ENCODE results near the gene MYO7A.
"Not testable (repeated sequence)": the region's sequence is repeated elsewhere in the genome, so short reads cannot be mapped to it uniquely, and the experiment has no call there.

The MYO7A gene

DNA sequence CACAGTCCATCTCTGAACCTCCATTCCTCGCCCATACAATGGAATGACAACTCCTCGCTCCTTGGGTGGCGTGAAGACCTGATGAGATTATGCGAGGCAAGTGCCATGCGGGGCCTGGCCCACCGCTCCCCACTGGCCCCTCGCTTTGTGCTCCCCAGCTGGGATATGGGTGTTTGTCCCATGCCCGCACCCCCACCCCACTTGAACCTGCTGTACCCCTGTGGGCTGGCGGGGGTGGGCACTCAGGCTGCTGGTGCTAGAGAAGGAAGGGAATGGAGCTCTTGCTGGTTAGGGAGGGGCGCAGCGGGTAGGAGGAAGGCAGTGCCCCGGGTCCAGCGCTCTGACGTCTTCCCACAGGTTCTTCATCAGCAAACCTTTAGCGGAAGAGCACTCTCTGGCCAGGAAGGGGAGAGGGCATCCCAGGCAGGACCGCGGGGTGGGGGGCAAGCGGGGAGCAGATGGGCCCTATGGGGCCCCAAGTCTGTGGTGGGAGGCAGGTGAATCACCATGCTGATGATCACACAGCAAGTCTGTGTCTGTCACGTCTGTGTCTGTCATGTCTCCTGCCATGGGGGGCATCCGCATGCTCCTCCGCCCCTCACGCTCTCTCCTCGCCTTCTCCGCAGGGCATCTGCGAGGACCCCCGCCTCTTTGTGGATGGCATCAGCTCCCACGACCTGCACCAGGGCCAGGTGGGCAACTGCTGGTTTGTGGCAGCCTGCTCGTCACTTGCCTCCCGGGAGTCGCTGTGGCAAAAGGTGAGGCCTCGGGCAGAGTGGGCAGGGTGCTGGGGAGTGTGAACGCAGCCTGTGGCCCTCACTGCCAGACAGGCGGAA lies 34.8 kb upstream of the MYO7A start:
- no peak for DNase-seq

DNA sequence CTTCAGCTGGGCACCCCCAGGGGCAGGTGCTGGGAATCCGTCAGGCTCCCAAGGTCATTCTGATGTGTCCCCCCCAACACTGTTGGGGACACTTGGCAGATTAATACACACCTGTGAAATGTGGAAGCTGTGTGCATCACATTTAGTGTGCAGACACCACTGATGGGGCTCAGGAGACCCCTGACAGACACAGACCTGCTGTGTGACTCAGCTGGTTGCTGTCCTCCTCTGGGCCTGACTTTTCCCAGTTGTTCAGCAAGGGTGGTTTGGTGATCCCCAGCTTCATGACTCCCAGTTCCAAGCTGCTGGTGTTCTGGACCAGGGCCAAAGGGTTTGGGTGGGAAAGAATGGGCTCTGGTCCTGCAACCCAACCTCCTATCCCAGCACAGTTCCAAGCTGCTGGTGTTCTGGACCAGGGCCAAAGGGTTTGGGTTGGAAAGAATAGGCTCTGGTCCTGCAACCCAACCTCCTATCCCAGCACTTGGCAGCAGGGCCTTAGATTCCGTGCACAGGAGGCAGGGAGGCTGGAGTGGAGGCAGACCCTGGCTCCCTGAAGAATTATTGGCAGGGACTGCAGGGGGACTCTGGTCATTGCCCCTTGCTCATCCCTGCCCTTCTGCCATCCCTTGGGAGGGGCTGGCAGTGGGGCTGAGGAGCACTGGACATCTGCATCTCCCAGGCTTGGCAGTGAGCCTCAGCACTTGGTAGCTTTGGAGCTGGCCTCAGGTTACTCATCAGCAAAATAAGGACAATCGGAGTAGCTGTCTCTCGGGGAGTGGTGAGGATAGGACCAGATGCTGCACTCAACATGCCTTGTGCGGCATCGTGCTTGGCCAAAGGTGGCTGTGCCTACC lies 33.8 kb upstream of the MYO7A start:
- DNase-seq: no peak

DNA sequence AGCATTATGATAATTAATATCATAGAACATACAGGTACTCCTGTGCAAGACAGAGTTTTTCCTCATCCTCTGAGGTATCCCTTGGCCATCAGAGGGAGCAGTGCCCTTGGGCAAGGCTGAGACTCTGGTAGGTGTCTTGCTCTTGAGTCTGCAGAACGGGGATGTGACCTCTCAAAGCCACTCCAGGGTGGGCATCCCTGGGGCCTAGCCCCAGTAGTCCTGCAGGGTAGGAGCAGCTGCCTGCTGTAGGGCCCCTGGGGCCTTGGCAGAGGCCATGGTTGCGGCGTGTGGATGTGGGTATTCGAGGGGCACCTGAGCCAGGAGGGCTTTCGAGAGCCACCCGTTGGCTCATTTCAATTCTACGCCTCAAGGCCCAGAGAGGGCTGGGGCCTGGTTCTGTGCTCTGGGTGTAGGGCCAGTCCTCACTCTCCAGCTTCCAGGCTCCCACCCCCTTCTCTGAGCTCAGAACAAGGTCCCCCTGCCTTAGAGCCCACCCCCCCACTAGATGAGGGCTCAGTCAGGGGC lies 33.1 kb upstream of the MYO7A start:
- DNase-seq: no peak

DNA sequence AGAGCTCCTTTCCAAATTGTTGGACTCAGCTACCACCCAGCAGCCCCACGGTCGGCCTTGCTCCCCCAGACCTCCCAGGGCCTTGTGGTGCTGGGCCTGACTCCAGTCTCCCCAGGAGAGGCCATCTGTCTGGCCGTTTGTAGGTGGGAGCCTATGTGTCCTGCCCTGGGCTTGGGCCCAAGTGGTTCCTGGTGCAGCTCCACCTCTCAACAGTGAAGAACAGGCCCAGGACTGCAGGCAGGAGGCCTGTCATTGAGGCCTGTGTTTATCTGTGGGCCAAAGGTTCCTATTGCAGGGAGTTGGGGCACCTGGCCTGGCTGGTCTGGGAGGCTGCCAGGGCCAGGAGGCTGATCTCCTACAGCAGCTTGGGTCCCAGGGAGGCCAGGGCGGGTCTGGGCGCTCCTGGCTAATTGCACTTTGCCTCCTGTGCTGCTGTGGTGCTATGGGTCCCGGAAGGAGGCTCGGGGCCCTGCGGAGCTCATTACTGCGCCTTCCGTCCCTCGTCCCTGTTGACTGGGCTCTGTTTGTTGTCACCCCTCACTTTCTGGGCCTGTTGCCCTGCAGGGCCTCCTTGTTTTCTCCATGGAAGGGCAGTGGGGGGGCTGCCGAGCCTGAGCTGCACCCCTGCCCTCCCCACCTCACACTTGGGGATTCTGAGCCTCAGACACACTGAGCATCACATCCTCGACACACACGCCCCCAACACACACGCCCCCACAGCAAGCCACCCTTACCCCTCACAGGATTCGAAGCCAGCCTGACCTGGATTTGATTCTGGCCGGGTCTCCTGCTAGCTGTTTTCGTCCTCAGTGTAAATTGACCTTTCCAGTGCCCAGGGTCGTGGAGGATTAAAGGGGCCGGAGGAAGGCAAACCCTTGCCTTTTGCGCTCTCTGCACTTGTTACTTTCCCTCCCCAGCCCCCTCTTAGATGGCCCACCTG lies 32.2 kb upstream of the MYO7A start:
- no peak for DNase-seq

DNA sequence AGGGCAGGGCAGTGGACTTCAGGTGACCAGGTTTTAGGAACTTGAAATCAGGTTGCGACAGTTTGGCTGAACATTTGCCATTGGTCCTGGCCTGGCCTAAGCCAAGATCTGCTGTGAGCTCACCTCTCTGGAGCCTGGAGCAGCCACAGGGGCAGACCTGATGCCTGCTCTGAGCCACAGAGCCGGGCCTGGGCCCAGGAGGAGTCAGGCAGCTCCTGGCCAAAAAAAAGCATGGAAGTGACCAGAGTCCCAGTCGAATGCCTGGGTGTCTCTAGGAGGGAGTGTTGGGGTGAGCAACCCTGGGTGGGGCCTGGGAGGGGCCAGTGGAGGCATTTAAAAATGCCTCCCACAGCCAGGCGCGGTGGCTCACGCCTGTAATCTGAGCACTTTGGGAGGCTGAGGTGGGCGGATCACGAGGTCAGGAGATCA lies 31.4 kb upstream of the MYO7A start:
- no peak for DNase-seq

DNA sequence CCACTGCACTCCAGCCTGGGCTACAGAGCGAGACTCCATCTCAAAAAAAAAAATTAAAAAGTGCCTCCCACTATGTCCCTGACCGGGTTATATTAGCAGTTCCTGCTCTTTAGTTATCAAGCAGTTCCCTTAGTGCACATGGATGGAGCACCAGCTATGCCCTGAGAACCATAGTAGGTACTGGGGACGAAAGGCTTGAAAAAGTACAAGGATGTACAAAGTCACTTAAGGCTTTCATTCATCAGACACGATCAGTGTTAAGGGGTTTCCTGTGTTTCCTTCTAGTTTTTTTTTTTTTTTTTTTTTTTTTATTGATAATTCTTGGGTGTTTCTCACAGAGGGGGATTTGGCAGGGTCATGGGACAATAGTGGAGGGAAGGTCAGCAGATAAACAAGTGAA lies 30.9 kb upstream of the MYO7A start:
- not testable (repeated sequence) for DNase-seq

DNA sequence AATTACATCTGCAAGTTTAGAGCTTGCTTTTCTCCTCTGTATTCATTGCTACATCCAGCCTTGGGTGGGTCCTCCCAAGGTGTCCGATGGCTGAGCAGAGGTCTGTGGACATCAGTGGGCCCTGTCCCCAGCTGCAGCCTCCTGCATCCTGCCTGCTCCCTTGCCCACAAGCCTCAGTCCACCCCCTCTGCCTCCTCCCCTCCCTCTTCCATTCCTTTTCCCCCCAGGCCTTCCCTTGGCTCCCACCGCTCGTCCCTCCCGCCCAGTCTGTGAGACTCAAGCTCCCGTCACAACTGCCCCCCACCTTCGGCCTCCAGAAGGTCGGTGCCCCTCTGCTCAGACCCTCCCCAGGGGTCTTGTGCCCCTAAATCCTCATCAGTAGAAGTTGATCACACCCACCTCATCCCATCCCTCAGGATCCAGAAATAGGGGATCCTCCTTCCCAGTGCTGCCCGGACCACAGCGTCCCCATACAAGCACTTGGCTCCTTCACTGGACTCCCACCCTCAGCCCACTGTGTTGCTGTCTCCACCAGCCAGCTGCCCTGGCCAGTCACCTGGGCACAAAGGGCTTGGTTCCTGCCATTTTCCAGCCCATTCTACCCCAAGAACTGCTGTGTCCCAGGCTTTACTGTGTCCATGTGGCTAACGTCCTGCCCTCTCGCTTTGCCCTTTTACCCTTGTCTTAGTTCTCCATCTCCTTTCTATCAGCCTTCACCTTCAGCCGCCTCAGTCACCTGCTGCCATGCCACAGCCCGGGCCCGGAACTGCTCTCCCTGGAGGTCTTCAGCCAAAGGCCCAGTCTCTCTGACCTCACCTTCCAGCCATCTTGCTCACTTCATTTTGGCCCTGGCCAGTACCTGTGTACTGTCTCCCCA lies 27.6 kb upstream of the MYO7A start:
- no peak for DNase-seq

DNA sequence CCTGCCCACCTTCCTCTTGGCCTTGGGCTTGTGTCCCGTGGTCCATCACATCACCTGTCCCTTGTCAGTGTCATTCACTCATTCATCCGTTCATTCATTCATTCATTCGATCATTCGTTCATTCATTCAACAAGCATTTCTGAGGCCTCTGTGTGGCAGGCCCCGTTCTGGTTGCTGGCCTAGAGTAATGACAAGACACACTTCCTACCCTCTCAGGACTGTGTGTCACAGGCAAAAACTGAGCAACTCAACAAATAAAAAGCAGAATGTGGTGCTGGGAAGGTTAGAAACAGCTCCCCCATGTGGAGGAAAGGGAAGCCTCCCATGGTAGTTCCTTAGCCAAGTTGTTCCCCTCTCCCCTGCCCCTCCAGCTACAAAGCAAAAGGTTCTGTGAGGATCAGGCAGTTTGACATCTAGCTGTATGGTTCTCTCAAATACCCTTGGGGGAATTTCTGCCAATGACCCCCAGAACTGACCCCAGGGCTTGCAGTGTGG lies 27.0 kb upstream of the MYO7A start:
- peak; percentile 74 to 76 for DNase-seq

DNA sequence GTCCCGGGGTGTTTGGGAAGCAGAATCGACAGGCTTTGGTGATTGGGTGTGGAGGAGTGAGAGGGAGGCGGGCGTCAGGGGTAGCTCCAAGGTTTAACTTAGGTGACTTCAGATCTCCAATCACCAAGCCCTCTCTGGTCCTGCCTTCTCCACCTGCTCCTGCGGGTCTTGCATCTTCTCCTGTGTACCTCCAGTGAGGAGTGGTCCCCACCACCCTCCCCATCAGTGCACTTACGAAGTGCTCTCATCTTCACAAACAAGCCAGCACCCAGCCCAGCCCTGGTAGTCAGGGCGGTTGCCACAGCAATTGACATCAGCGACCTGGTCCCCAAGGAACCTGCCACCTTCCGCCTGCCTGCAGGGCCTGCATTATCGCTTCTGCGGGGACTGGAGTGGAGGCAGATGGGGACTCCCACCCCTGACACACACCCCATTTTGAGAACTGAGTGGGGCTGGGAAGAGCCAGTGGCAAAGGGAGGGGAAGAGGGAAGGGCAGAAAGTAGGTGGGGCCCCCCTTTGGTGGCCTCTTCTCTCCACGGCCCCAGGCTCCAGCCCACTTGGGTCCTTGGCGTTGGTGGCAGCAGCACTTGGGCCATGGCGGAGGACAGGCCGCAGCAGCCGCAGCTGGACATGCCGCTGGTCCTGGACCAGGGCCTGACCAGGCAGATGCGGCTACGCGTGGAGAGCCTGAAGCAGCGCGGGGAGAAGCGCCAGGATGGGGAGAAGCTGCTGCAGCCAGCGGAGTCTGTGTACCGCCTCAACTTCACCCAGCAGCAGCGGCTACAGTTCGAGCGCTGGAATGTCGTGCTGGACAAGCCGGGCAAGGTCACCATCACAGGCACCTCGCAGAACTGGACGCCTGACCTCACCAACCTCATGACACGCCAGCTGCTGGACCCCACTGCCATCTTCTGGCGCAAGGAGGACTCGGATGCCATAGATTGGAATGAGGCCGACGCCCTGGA lies 25.5 kb upstream of the MYO7A start, which contains the start of gene OMP:
Gene OMP, plus strand, starts transcription at position 595 of the 965 bp plus-strand sequence. Its CDS starts 0 bp downstream, at position 595.
- DNase-seq: no peak

DNA sequence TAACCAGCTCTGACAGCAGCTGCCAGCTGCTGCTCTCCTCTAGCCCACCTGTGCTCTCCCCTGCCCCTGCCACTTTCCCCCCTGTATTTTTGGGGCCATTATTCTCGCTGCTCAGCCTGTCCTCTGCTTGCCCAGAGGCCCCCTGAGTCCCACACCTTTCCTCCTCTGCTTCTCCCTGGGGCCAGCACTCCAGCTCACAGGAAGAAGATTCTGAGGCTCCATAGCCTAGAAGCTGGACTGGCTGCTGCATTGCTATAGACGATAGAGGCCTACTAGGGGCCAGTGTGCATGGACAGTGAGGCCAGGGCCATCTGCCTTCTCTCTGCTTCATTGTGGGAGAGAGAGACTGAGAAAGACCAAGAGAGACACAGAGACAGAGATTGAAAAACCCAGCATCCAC lies 24.7 kb upstream of the MYO7A start:
- no peak for DNase-seq

DNA sequence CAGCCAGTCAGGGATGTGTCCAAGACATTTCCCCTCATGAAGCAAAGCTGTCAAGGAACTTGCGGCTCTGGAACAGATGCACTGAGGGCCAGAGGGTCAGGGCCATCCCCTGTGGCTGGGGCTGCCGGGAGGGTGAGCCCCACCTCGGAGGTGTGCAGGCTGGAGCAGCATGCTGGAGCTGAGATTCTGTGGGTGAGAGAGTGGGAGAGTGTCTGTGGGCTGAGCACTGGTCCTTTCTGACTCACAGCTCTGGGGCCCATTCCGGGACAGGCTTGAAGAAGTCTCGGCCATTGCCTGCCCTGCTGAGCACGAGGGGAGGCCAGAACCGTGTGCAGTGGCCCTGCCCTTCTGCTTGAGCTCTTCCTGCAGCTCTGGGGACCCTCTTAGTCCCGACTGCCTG lies 23.3 kb upstream of the MYO7A start:
- DNase-seq: no peak

DNA sequence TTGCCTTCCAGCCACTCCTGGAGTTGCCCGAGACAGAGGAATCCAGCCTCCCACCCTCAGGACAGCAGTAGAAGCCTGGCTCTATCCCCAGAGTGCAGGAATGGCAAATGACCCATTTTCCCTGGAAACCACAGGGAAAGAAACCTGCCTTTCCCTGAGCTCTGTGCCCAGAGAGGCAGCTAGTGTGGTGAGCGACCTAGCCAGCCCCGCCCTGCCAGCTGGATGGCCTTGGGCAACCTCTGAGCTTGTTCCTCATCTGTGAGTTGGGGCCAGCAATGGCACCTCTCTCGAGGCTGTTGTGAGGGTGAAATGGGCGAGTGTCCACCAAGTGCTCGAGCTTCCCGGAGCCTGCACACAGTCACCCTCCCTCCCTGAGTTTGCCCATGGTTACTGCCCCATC lies 21.7 kb upstream of the MYO7A start:
- DNase-seq: no peak

DNA sequence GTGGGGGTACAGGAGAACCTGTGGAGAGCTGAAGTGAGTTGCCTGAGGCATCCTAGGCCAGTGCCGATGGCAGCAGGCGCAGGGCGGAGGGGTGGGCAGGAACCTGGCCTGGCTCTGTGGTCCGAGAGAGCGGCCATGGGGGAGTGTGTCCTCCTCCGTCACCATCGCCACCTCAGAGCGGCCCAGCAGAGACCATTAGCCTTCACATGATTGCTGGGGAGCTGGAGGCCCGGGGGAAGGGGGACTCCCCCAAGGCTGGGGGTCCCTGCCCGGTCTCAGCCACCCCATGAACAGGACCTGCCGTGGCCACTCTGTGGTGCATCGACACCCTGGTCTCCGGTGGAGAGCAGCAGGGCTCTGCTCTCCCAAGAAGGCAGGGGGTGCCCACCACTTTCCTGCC lies 21.3 kb upstream of the MYO7A start:
- no peak for DNase-seq

DNA sequence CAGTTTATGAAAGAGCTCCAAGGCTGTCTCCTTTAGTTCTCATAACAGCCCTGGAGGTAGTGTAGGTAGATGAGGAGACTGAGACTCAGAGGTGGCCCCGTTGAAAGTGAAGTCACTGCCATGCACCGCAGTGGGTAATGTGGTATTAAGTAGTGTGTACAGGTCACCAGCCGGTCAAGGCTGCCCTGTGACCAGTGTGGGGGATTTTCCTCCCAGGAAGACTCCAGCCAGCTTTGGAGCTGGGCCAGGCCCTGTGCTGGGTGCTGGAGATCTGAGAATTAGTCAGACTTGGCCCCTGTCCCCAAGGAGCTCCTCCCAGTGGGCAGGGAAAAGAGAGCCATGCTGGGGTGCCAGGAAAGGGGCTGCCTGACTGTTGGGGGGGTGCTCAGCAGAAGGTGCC lies 20.1 kb upstream of the MYO7A start:
- no peak for DNase-seq

DNA sequence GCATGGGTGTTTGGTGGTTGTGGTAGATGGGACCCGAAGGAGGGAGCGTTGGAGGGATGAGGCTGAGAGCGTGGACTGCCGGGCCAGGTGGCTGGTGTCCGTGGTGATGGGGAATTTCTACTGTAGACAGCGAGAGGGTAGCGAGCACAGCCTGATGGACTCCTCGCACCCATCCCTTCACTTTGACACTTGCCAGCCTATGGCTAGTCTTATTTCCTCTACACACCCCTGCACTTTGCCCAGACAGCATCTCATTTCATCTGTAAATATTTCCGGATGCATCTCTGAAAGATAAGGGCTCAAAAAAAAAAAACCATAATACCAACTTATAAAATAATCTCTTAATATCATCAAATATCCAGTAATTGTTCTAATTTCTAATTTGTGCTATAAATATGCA lies 19.6 kb upstream of the MYO7A start:
- DNase-seq: no peak

DNA sequence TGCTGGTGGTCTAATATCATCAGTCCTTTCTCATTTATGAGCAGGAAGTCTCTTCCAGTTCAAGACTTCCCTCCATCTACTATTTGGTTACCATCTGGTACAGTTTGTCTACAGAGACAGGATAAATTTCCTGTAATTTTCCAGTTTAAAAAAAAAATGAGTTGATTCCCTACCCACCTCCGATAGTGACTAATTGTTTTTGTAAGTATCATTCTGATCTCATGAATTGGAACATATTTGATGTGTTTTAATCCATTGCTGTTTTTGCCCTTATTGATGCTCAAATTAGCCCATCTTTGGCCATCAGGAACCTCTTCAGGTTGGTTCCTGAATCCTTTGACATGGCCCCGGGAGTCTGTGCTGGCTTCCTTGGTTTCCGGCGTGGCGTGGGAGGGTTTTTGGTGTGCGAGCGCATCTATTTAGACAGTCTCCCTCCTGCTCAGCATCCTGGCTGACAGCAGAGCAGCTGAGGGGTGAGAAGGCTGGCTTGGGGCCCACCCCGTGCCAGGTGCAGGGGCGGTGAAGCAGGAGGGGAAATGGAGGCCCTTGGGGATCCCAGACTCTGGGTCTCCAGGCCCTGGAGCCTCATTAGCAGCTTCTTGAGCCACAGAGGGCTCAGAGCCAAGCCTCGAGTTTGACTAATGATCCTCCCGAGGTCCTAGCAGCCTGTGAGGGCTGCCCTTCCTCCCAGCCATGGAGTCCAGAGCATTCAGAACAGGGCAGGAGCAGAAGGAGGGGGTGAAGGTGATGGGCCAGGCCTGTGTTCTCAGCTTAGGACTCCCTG lies 18.6 kb upstream of the MYO7A start:
- DNase-seq: no peak

DNA sequence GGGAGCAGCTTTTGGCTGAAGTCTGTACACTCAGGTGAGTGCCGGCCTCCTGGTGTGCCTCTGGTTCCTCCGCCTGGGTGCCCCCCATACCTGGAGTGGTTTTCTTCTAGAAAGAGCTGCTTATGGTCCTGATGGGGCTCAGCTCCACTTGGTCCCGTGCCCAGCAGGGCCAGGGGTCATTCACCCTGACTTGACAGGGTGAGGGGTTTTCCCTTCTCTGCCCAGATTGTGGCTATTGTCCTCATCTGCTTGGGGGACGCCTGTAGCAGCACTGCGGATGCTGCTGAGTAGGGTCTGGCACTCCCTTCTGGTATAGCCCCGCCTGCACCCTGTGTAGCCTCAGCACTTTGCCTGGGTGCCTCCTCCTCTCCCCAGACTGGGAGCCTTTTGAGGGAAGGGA lies 17.2 kb upstream of the MYO7A start:
- no peak for DNase-seq

DNA sequence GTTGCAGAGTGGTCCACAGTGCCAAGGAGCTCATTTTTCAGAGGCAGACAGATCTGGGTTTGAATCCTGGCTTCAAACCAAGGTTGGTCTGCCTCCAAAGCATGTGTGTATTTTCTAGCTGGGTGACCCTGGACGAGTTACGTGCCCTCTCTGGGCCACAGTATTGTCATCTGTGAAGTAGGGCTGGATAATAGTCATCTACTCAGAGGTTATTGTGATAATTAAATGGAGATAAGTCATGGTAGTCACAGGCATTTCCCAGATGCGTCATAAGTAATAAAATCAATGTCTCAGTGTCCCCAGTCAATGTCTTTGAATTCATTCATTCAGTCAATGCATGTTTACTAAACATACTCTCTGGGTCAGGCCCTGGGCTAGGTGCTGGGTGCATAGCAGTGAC lies 16.8 kb upstream of the MYO7A start:
- DNase-seq: no peak

DNA sequence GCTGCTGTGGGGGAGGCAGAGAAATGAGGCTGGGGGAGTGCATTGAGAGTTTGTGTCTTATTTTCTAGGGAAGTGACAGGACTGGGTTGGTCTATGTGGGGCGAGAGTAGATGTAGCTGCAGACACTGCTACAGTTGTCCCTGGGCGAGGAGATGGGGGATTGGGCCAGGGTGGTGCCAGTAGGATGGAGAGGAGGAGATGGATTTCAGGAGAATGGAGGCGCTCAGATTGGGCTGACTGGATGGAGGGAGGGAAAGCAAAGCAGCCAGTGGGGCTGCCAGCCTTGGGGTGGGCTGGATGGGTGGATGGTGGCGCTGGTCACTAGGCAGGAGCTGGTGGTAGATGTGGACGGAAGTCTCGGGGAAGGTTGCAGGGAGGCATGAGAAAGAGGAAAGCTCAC lies 16.1 kb upstream of the MYO7A start:
- DNase-seq: no peak

All from Kasumi-1 (cell line).